Smooth muscle cell of the brain vasculature (primary cell): ENCODE results near the gene ABCG4.

Source experiments
- DNase-seq: peaks from one replicate; pipeline ENCODE4 v3.0.0-alpha.2; 2012; ENCODE audit warnings: low read depth, low spot score

The ABCG4 gene

GRCh38 chr11:119205574-119206510, 57.0 kb downstream of the ABCG4 start, which contains the start of gene CBL:
TSS of gene CBL (plus strand) at chr11:119206339. CDS start at chr11:119206418, 79 bp downstream.
- peak; percentile 72 for DNase-seq

- DNase-seq: no peak
Measured at GRCh38 chr11:119206511-119207414, 57.9 kb downstream of the ABCG4 start.

GRCh38 chr11:119207415-119207960, 58.6 kb downstream of the ABCG4 start:
- no peak for DNase-seq

GRCh38 chr11:119209186-119209585, 60.3 kb downstream of the ABCG4 start:
- DNase-seq: no peak

GRCh38 chr11:119210050-119210449, 61.2 kb downstream of the ABCG4 start:
- DNase-seq: no peak
